ENCODE data around the gene FBXO28.

- TF ChIP-seq POLR2AphosphoS5 (IDR thresholded peaks at IDR 0.05; ENCODE audit: low read depth, low read length) = no peak
- no peak for TF ChIP-seq GABPA (IDR thresholded peaks at IDR 0.05; ENCODE audit: low read depth)
- no peak for TF ChIP-seq CTCF (IDR thresholded peaks at IDR 0.05)
- TF ChIP-seq RFX5 (IDR thresholded peaks at IDR 0.05; ENCODE audit: low read length) = no peak
- no peak for TF ChIP-seq RXRA (IDR thresholded peaks at IDR 0.05; ENCODE audit: borderline replicate concordance, low read depth)
- no peak for TF ChIP-seq RAD21 (IDR thresholded peaks at IDR 0.05; ENCODE audit: low read length)
- TF ChIP-seq USF2 (IDR thresholded peaks at IDR 0.05; ENCODE audit: borderline replicate concordance, low read depth, low read length) = no peak
- no peak for TF ChIP-seq EZH2phosphoT487 (IDR thresholded peaks at IDR 0.05; ENCODE audit: borderline replicate concordance, low read depth)
- no peak for TF ChIP-seq ZBTB33 (IDR thresholded peaks at IDR 0.05; ENCODE audit: borderline replicate concordance, low read depth)
- TF ChIP-seq EP300 (IDR thresholded peaks at IDR 0.05; ENCODE audit: borderline replicate concordance in 1 of 2, low read depth in 1 of 2, low read length in 1 of 2) = no peak
- no peak for TF ChIP-seq GATA2 (CRISPR knock-in tag; IDR thresholded peaks at IDR 0.05)
- no peak for TF ChIP-seq TEAD4 (IDR thresholded peaks at IDR 0.05; ENCODE audit: borderline replicate concordance, insufficient read depth)
- no peak for TF ChIP-seq FOXM1 (IDR thresholded peaks at IDR 0.05; ENCODE audit: low read depth)
Measured at GRCh38 chr1:224131253-224131652, 17.3 kb downstream of the FBXO28 start.

Data from SK-N-SH (cell line).